Stimulated activated naive B cell treated with anti-CD40 and anti-IgM and Interleukin-4, amounts not matched to agents 10 μg/mL and 1 μg/mL and 100 μg/mL, for 72 hours (primary cell): ENCODE data around the gene STIM1.
"Not testable (repeated sequence)": the region's sequence is repeated elsewhere in the genome, so short reads cannot be mapped to it uniquely, and the experiment has no call there.

Experiments
- ATAC-seq, 2 donors: fragments of 150-1000 bp; cut with Tn5 transposase; replicated peaks; 2 replicates each; pipeline ENCODE4 v1.10.0; 2021; ENCODE audit warnings: moderate library complexity in 1 of 2
- DNase-seq: peaks from one replicate; pipeline ENCODE4 v3.0.0; 2021
- H3K27ac Mint-ChIP-seq: one replicate; pipeline ENCODE4 v1.8.0; 2022; ENCODE audit warnings: mild to moderate bottlenecking, mixed read lengths
- H3K27me3 Mint-ChIP-seq, 2 donors: one replicate each; pipeline ENCODE4 v1.8.0; 2022; ENCODE audit warnings: mixed read lengths in 2 of 2
- H3K36me3 Mint-ChIP-seq, 2 donors: one replicate each; pipeline ENCODE4 v1.8.0; 2022; ENCODE audit warnings: mixed read lengths in 2 of 2, mild to moderate bottlenecking in 1 of 2
- H3K4me1 Mint-ChIP-seq, 2 donors: one replicate each; pipeline ENCODE4 v1.8.0; 2022; ENCODE audit warnings: mixed read lengths in 2 of 2, mild to moderate bottlenecking in 1 of 2
- H3K4me3 Mint-ChIP-seq, 2 donors: one replicate each; pipeline ENCODE4 v1.8.0; 2022; ENCODE audit warnings: mild to moderate bottlenecking in 2 of 2, mixed read lengths in 2 of 2, moderate library complexity in 1 of 2
- H3K9me3 Mint-ChIP-seq, 2 donors: one replicate each; pipeline ENCODE4 v1.8.0; 2022; ENCODE audit warnings: mixed read lengths in 2 of 2, mild to moderate bottlenecking in 1 of 2

STIM1 gene

GRCh38 chr11:4115128-4115527 lies 259.7 kb downstream of the STIM1 start:
- DNase-seq (no peak), ATAC-seq (no peak)
- Mint-ChIP-seq H3K27me3 (no peaks in the 10 kb centered on the region), H3K9me3 (no peaks in the 10 kb centered on the region), H3K36me3 (peaks cover 29 to 52% of the 10 kb centered on the region in 2 donors), H3K4me3 (no peak overlapping the region), H3K4me1 (no peaks in the 10 kb centered on the region), H3K27ac (no peak overlapping the region)

DNA sequence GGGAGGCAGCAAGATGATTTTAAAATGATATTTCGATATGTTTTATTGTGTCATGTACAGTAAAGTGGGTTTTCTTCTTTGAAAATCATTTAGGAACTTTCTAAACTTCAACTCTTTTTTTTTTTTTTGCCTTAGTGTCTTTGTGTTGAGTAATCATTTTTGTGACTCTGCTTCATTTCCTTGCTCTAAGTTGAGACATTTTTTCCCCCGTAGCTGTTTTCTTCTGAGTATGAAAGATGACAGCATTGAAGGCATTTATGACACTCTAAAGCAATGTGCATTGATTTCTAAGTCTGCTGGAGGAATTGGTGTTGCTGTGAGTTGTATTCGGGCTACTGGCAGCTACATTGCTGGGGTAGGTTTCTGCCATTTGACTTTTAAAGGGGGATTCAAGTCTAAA lies 262.6 kb downstream of the STIM1 start:
- DNase-seq (no peak), ATAC-seq (no peak)
- H3K27me3 Mint-ChIP-seq: no peaks in the 10 kb centered on the region
- H3K27ac Mint-ChIP-seq: no peak overlapping the region
- no peaks in the 10 kb centered on the region for H3K9me3 Mint-ChIP-seq
- no peaks in the 10 kb centered on the region for H3K4me1 Mint-ChIP-seq
- H3K36me3 Mint-ChIP-seq: peaks cover 34 to 55% of the 10 kb centered on the region in 2 donors
- no peak overlapping the region for H3K4me3 Mint-ChIP-seq

DNA sequence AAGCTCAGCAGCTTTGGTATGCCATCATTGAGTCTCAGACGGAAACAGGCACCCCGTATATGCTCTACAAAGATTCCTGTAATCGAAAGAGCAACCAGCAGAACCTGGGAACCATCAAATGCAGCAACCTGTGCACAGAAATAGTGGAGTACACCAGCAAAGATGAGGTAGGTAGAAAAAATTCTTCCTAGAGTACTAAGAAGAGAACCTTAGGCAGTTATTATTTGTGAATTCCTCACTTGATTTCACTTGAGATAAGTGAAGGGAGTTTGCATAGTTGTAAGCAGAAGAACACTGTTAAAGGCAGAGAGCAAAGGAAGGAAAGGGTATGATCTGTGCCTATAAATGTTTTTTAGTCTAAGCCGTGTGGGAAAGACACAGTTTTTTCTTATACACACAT lies 267.8 kb downstream of the STIM1 start:
- Mint-ChIP-seq H3K27ac (no peak overlapping the region), H3K36me3 (peaks cover 46 to 66% of the 10 kb centered on the region in 2 donors), H3K4me1 (no peaks in the 10 kb centered on the region), H3K27me3 (no peaks in the 10 kb centered on the region), H3K4me3 (no peak overlapping the region), H3K9me3 (no peaks in the 10 kb centered on the region)
- ATAC-seq (no peak), DNase-seq (no peak)

DNA sequence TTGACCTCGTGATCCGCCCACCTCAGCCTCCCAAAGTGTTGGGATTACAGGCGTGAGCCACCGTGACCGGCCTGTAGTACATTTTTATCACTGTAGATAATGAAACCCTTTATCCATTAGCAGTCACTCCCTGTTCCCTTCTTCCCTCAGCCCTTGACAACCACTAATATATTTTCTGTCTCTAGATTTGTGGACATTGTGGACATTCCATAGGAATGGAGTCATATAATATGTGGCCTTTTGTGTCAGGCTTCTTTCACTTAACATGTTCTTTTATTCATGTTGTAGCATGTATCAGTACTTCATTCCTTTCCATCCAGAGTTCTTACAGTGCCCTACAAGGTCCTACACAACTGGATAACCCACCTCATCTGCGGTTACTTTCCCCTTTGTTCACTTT lies 269.7 kb downstream of the STIM1 start:
- DNase-seq (no peak), ATAC-seq (no peak)
- H3K4me1 Mint-ChIP-seq: no peaks in the 10 kb centered on the region
- H3K4me3 Mint-ChIP-seq: no peak overlapping the region
- H3K9me3 Mint-ChIP-seq: no peaks in the 10 kb centered on the region
- H3K27me3 Mint-ChIP-seq: no peaks in the 10 kb centered on the region
- peaks cover 44 to 67% of the 10 kb centered on the region in 2 donors for H3K36me3 Mint-ChIP-seq
- H3K27ac Mint-ChIP-seq: no peak overlapping the region

GRCh38 chr11:4127357-4127756 lies 271.9 kb downstream of the STIM1 start:
- peaks cover 44 to 65% of the 10 kb centered on the region in 2 donors for H3K36me3 Mint-ChIP-seq
- H3K4me1 Mint-ChIP-seq: no peaks in the 10 kb centered on the region
- H3K27ac Mint-ChIP-seq: no peak overlapping the region
- no peaks in the 10 kb centered on the region for H3K9me3 Mint-ChIP-seq
- DNase-seq (no peak), ATAC-seq (no peak)
- no peak overlapping the region for H3K4me3 Mint-ChIP-seq
- H3K27me3 Mint-ChIP-seq: no peaks in the 10 kb centered on the region

DNA sequence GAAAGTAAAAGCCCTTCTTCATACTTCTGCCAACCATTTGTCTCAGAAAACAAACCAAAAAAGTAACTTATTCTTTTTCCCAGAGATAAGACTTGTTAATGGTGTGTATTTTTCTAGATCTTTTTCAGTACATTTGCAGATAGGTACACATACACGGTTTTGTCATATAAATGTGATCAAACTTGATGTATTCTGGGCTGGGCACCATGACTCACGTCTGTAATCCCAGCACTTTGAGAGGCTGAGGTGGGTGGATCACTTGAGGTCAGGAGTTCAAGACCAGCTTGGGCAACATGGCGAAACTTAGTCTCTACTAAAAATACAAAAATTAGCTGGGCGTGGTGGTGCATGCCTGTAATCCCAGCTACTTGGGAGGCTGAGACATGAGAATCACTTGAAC lies 274.8 kb downstream of the STIM1 start:
- H3K4me3 Mint-ChIP-seq, ATAC-seq, H3K4me1 Mint-ChIP-seq, H3K9me3 Mint-ChIP-seq, H3K27me3 Mint-ChIP-seq, DNase-seq, H3K27ac Mint-ChIP-seq: not testable (repeated sequence)
- peaks cover 33 to 56% of the 10 kb centered on the region in 2 donors for H3K36me3 Mint-ChIP-seq

GRCh38 chr11:4134806-4135205 lies 279.3 kb downstream of the STIM1 start:
- Mint-ChIP-seq H3K36me3 (peaks cover 42 to 51% of the 10 kb centered on the region in 2 donors), H3K9me3 (peaks cover 5% of the 10 kb centered on the region in 2 donors), H3K4me3 (no peak overlapping the region), H3K27ac (no peak overlapping the region), H3K27me3 (no peaks in the 10 kb centered on the region), H3K4me1 (no peaks in the 10 kb centered on the region)
- ATAC-seq (no peak), DNase-seq (no peak)

GRCh38 chr11:4138497-4138896 lies 283.0 kb downstream of the STIM1 start:
- peaks cover 20 to 21% of the 10 kb centered on the region in 2 donors for H3K9me3 Mint-ChIP-seq
- H3K27me3 Mint-ChIP-seq: no peaks in the 10 kb centered on the region
- no peaks in the 10 kb centered on the region for H3K4me1 Mint-ChIP-seq
- DNase-seq: no peak
- peaks cover 54 to 61% of the 10 kb centered on the region in 2 donors for H3K36me3 Mint-ChIP-seq
- H3K27ac Mint-ChIP-seq: no peak overlapping the region
- no peak for ATAC-seq
- H3K4me3 Mint-ChIP-seq: no peak overlapping the region

DNA sequence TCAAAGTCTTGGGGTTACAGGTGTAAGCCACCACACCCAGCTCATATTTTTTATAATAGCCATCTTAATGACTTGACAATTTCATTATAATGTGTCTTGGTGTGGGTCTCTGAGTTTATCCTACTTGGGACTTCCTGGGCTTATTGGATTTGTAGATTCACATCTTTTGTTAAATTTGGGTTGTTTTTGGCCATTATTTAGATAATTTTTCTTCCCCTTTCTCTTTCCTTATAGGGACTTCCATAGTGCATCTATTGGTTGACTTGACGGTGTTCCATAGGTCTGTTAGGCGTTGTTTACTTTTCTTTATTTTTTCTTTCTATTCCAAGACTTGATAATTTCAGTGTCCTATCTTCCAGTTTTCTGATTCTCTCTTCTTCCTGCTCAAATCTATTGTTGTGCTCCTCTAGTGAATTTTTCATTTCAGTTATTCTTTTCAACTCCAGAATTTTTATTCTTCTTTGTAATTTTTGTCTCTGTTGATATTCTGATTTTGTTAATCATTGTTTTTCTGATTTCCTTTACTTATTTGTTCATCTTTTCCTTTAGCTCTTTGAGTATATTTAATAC lies 284.7 kb downstream of the STIM1 start:
- DNase-seq (no peak), ATAC-seq (no peak)
- peaks cover 50 to 53% of the 10 kb centered on the region in 2 donors for H3K36me3 Mint-ChIP-seq
- H3K4me1 Mint-ChIP-seq: no peaks in the 10 kb centered on the region
- no peak overlapping the region for H3K4me3 Mint-ChIP-seq
- no peak overlapping the region for H3K27ac Mint-ChIP-seq
- H3K27me3 Mint-ChIP-seq: no peaks in the 10 kb centered on the region
- peaks cover 20 to 21% of the 10 kb centered on the region in 2 donors for H3K9me3 Mint-ChIP-seq
